SKM-1 treated with dmso at 0.1 percent for 144 hours (cell line): ENCODE data around the gene NID2.

Source experiments
- DNase-seq: peaks from one replicate; lab custom pipeline; 2025; ENCODE audit not compliant: unreplicated experiment; lab: John Stamatoyannopoulos, UW

NID2 gene

DNA sequence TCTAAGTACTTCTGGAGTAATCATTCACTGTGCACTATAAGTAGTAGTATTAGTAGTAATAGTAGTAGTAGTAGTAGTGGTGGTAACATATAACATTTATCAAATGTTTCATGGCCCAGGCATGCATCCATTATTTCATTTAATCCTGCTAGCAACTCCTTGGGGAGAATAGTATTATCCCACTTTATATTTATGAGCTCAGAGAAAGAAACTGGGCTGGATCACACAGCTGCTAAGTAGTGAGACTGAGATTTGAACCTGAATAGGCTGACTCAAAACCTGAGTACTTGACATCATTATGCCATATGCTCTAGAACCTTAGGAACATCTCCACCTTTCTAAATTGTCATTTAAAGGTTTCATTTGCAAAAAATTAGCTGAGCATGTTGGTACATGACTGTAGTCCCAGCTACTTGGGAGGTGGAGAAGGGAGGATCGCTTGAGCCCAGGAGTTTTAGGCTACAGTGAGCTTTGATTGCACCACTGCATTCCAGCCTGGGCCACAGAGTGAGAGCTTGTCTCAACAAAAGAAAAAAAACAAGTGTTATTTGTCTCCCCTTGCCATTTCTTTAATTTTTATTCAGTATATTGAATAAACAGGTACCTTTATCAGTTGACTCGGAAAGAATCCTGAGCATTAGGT is 11.4 kb upstream of the NID2 start:
- DNase-seq, result no peak

DNA sequence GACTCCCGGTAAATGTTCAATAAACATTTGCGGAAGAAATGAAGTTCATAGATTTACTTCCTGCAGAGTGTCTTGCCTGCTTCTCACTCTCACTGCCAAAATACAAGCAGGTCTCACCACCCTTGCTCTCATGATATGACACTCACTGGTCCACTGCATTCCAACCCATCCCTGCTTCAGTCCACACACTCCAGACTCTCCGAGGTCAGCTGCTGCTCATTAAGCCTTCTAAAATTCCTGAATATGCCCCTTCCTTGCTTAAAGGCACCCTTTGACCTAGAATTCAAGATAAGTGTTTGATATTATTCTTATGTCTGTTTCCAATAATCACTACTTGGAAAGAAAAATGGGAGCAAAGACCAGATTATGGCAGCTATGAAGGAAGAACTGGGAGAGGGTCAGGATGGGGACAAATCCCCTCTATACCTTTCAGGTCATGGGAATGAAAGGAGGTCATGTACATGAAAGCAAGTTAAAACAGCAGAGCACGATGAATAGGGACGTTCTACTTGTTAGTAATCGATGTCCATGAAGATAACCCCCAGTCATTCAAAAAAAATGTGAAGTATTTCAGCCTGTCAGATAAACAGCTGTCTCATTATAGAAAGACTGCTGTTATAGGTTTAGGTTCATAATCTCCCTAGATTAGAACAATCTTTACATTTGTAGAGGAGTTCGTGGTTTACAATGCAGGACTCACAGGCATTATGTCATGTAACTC is 10.5 kb upstream of the NID2 start:
- no peak for DNase-seq

DNA sequence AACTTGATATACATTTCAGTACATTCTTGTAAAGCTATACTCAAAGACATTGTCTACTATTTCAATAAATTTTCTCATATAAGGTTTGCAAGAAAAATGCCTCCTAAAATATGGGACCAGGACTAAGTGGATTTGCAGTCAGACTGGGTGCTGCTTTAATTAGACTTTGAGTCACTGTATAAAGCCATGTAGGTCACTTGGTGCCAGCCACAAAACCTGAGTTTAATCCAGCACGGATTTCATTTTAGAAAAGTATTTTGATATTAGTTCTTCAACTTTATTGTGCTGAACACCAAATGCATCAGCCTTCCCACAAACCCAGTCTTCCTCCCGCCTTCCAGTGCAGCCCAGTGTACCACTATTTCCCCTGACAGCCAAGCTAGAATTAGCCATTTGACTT is 9.9 kb upstream of the NID2 start:
- DNase-seq, result no peak

DNA sequence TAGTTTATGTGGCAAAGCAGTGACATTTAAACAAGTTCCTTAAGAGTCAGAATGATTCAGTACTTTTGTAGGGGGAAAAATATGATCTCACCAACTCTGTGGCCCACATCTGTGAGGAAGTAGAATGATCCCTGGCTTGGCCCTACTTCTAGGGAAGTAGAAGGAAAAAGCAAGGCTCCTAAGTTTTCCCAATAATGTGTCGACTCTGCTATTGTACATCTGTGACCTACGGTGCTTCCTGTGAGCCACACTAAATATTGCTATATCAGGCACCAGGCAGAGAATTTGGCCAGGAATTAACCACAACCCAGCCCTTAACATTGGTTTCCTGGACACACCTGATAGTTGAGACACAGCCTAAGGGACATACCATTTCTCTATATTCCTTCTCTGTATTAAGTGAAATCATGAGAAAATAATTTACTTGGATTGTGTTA is 9.3 kb upstream of the NID2 start:
- no peak for DNase-seq

DNA sequence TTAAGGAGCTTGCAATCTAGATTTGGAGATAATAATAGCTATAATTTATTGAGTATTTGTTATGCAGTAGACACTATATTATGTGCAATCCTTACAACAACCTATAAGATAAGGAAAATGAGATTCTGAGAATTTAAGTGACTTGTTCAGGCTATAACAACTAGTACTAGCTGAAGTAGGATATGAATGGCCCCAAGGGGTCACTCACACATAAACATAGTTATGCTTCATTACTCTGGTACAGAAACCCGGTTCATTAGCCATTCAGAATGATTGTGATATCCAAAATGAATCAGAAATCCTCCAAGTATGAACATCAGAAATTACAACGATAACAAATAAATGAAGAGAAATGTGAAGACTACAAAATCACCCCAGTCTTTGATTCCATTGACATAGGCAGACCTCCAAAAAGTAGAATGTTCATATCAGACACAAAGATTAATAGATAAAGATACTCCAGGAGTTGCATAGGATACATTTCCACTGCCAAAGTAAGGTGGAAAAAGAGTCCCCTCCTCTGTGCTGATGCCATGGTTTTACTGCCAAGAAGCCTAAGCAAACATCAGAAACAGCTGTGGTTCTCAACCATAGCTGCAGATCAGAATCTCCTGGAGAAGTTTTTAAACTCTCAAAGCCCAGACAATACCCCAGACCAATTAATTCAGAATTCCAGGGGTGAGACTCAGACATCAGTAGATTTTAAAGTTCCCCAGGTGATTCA is 8.6 kb upstream of the NID2 start:
- no peak for DNase-seq

DNA sequence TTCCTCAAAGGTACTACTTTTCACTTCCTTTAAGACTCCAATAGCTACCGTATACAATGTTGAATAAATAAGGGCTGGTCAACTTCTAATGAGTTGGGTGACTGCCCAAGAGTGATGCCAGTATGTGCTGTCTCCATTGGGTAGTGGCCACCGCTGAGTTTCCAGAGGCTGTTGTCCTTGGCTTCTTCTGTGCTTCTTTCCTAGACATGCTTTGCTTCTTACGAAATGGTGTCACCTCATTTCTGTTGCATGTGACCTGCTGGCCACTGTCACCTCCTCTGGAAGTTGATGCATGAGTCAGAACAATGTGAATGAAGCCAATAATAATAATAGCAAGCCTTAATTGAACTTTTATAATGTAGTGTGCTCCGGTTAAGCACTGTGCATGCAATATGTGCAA is 7.5 kb upstream of the NID2 start:
- DNase-seq, result no peak

DNA sequence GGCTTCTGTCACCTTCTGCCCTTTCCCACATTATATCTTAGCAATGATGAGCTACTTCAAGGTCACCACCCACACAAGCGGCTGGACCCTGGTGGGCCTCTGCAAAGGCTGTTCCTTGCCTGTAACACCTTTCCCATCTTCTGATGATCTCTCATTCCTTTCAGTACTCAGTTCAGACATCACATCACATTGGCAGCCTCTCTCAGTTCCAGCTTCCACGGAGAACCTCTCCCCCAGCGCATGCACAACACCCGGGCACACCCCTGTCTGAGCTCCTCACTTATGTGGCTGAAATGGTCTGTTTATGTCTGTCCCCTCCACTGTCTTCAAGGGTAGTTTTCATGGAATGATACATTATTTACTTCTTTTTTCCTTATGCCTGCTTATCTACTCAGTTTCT is 6.5 kb upstream of the NID2 start:
- no peak for DNase-seq

DNA sequence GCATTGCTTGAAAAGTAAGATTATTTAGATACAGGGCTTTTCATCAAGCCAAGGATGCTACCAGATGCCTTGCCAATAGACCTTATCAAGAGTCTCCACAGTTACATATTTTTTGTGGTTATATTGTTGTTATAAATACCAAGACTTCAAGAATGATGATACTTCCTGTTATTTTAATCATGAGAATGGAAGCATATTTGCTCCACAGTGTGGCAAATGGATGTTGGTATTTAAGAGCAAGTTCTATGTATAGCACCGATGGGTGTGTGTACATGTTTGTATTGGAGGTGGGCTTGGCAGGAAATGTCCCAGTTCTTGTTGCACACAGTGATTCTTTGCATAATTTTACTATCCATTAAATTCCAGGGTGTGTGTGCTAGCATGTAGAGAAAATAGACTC is 4.4 kb upstream of the NID2 start:
- no peak for DNase-seq

DNA sequence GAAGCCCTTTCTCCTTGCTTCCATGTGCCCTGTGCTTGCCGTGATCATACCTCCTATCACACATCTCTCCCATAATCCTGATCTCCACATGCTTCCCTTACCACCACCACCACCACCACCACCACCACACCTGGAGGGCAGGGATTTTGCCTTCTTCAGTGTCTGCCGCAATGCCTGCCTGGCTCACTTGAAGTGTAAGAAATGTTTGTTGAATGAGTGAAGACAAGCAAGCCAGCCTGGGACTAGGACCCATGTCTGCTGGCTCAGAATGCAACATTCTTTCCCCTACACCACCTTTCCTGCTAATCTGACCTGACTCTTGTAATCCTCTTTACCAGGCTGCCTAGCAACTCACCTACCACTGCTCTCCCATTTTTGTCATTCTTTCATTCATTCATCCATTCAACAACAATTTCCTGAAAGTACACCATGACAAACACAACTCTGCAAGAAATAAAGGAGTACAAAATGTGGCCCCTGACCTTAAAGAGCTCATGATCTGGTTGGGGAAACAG is 3.5 kb upstream of the NID2 start:
- DNase-seq, result no peak

DNA sequence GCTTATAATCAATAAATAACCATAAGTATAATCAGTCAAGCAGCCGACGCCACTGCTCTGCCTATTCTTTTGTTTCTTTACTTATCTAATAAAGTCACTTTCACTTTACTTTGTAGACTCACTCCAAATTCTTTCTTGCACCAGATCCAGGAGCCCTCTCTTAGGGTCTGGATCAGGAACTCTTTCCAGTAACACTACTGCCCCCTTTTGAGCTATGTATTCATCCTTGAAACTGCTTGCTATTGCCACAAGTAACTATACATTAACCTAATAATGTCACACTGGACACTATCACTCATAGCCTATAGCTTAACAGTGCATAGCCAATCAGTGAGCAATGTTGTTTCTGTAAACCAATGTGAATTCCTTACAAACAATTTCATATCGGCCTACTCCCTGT is 2.8 kb upstream of the NID2 start:
- no peak for DNase-seq

DNA sequence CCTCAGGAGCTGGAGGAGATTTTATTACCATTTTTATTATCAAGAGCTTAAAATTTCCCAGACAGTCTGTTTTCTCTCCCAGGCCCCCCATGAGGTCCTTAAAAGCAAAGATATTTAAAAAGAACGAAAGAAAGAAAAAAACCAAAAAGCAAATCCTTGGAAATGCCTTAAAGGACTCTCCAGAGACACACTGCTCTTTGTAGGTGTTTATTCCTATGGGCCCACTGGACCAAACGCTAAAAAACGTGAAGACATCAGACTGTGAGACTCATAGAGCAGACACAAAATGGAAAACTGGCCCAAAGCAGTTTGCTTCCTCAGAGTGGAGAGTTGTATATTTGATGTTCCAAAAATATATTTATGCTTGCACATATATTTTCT is 1.2 kb upstream of the NID2 start:
- DNase-seq, result no peak

DNA sequence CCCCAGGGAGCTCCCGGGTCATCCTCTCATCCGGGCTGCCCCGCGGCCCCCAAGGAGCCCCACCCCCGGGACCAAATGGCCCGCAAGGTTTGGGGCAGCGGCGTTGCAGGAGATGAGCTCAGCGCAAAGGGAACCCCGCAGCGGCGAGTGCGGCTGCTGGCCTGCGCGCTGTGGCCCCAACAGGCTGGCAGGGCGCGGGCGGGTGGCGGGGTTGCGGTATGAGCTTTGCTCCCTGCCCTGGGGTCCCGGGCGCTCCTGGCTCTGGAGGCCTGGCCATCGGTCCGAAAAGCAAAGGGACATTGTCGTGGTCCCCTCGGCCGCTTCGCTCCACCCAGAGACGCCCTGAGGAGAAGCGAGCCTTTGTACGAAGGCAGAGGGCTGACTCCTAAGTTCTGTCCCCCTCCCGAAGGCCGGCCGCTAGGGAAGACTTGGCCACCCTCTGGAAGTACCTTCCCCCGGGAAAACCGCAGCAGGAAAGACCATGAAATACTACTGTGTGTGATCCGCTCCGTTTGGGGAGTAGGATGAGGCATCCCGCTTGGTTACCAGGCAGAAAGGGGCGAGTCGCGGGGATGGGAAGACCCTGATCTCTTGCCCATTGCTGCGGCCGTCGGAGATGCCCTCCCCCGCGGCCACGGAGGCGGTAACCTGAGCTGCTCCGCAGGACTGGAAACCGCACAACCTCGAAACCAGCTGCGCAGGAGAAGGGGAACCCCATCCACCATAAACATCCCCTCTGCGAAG is 620 bp upstream of the NID2 start:
- no peak for DNase-seq

DNA sequence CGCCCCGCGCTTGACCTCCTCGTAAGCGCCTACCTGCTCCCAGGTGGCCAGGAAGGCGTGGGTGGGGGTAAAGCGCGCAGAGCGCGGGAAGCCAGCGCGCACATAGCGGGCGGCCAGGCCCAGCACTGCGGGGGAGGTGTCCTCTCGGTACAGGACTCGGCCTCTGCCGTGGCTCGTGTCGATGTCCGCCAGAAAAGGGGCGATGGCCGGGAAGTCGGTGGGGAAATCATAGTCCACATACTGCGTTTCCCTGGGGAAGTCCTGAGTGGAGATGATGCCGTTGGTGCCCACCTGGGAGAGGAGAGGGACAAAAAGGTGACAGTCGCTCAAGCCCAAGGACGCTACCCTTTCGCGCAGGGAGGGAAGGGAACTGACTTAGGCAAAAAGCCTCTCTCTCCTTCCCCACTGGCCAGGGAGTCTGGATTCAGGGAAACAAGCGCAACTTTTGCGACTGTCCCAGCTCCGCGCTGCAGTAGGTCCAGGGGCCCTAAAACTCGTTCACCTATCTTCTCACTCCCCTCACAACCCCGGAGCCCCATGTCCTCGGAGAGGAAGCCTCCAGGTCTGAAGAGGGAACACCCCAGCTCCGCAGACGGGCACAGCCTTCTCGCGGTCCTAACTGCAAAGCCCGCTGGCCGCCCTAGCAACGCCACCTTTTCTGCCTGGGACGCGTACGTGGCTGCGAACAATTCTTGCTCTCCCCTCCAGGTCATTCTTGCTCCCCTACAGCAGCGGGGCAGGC is 815 bp downstream of the NID2 start:
- no peak for DNase-seq

DNA sequence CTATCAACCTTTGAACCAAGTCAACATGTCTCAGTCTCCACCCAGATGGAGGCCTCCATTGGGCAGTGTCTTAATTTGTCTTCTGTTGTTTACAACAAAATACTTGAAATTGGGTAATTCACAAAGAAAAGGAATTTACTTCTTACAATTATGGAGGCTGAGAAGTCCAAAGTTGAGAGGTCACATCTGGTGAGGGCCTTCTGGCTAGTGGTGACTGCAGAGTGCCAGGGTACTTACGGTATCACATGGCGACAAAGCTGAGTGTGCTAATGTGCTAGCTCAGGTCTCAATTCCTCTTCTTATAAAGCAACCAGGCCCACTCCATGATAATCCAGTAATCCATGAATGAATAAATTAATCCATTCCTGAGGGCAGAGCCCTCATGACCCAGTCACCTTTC is 4.7 kb downstream of the NID2 start:
- DNase-seq, result no peak

DNA sequence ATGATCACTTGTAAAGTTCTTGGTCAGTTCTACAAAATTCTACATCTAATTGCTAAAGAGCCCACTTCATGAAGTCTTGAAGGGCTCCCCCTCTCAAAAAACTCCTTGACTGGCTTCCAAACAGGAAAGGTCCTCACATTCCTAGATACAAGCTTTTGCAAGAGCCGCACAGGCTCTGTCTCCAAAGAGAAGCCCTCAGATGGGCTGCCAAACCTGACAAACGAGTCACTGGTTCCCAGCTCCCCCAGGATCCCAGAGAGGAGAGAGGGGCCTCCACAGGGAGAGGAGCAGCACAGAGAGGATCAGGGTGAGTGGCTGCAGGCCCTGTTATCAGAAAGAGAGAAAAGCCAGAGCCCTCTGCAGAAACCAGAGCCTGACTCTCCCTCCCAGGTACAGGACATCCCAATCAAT is 5.8 kb downstream of the NID2 start:
- DNase-seq, result no peak

DNA sequence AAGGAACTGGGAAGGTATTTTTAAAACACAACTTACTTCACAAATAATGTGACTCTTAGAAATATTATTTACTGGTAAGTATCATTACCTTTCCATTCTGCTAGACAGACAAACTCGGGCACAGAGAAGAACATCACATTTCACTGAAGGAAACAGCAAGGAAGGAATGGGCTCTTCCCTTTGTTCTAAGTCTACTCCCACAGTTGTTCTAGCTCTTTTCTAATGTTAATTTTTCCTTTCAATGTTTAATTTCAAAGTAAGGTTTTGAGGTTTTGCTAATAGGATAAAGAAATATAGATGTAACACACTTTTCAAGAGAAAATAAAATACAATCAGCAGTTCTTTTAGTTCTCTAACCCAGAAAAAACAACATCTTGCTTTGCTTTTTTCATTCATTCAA is 7.0 kb downstream of the NID2 start:
- no peak for DNase-seq

DNA sequence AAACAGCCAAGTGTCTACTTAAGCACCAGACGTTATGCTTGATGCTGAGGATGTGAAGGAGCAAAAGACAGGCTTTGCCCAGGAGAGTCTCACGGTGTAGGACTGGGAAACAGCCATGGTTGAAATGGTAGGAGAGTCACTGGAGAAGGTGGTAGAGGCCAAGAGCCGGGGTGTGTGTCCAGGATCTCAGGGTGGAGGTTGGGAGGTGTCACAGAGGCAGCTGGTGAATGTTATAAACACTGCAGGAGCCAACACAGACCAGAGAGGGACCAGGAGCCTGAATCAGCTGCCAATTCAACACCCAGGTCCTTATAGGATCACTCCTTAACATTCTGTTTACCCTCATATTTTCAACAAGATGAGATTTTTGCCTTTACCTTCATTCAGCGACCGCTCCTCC is 7.5 kb downstream of the NID2 start:
- no peak for DNase-seq

DNA sequence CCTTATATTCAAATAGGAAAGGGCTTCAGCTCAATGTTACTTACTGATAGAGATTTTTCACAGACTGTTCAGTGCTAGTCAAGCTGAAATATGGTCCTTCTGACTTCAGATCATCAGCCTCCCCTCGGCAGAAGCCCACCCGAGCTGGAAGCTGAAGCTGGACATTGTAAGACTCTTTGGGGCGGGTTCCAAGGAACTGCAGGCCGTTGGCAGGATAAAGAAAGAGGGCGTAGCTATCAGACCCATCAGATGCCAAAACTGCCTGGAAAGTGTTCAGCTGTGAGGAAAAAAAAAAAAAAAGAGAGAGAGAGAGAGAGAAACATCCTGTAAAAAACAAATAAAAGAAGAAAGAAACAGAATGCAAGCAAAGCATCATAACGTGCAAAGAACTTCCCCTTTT is 8.8 kb downstream of the NID2 start:
- DNase-seq, result no peak

DNA sequence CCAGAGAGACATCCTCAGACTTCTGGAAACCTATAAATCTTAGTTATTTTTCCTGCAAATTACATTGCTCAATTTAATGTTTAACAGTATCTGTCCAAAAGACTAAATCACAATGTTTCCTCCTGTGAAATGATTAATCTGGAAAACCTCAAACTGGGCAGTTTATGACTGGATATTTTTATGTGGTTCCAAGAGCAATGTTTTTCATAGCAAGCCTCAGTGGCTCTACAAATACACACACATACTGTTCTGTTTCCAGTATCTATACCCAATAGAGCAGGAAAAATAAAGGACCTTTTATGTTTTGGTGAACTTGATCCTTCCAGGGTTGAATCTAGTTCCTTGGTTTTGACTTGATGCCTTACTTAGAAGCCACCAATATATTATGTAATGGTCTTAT is 9.2 kb downstream of the NID2 start:
- no peak for DNase-seq

DNA sequence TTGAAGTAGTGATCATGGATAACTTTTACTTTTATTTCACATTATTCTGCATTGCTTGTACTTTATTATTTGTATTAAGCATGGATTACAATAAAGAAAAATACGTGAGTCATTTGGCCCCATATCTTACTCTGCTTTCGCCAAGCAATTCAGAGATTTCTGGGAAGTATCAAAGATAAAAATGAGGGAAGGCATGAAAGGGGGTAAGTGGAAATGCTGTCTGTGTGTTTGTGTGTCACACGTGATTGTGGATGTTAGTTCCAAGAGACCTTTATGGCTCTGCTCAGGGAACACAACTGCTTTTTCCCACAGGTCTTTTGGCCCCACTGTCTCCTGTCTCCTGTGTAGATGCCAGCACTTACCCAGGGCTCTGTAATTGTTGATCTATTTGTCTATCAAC is 10.5 kb downstream of the NID2 start:
- DNase-seq, result no peak

DNA sequence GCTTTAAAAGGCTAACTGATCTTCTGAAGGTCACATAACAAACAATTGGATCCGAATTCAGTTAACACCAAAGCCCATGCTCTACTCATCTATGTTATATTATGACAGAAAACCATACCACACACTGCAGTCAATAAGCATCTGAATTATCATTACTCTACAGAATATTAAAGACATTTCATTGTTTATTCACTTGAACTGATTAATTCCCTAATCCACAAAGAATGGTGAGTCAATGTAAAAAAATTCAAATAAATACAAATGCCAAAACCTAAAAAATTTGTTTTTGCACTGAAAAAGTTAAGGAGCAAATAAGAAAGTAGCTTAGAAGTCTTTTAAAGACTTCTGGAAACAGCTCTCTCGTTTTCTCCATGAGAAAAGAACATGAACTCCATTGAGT is 13.7 kb downstream of the NID2 start:
- DNase-seq, result no peak
